T-helper 22 cell (primary cell): ENCODE data around the gene GALNT2.

Experiments
- DNase-seq: peaks from one replicate; pipeline ENCODE4 v3.0.0-alpha.2; 2020; ENCODE audit warnings: low read depth

GALNT2 gene

GRCh38 chr1:230112782-230113181 is 45.7 kb downstream of the GALNT2 start:
- DNase-seq, result no peak

GRCh38 chr1:230113235-230113592 is 46.2 kb downstream of the GALNT2 start:
- DNase-seq, result no peak

- no peak for DNase-seq
Measured at GRCh38 chr1:230113593-230114236, 46.7 kb downstream of the GALNT2 start.

- no peak for DNase-seq
Measured at GRCh38 chr1:230114237-230114651, 47.2 kb downstream of the GALNT2 start.

- no peak for DNase-seq
Measured at GRCh38 chr1:230117694-230118093, 50.7 kb downstream of the GALNT2 start.

- DNase-seq, result no peak
Measured at GRCh38 chr1:230119340-230119739, 52.3 kb downstream of the GALNT2 start.

GRCh38 chr1:230120289-230120920 is 53.4 kb downstream of the GALNT2 start:
- no peak for DNase-seq

GRCh38 chr1:230120921-230121381 is 53.9 kb downstream of the GALNT2 start:
- no peak for DNase-seq

GRCh38 chr1:230121950-230122349 is 54.9 kb downstream of the GALNT2 start:
- no peak for DNase-seq

- DNase-seq, result no peak
Measured at GRCh38 chr1:230122366-230123279, 55.6 kb downstream of the GALNT2 start.

GRCh38 chr1:230123280-230124185 is 56.5 kb downstream of the GALNT2 start:
- DNase-seq, result no peak

- no peak for DNase-seq
Measured at GRCh38 chr1:230124186-230125128, 57.4 kb downstream of the GALNT2 start.

GRCh38 chr1:230125141-230125540 is 58.1 kb downstream of the GALNT2 start:
- no peak for DNase-seq

GRCh38 chr1:230125640-230126528 is 58.8 kb downstream of the GALNT2 start:
- DNase-seq, result no peak

GRCh38 chr1:230126529-230127104 is 59.6 kb downstream of the GALNT2 start:
- DNase-seq, result no peak

GRCh38 chr1:230127105-230128054 is 60.3 kb downstream of the GALNT2 start:
- DNase-seq, result no peak

GRCh38 chr1:230128569-230129285 is 61.7 kb downstream of the GALNT2 start:
- DNase-seq, result no peak
